ENCODE results near the gene IGF1R. TPM values are rescaled to one million over a fixed set of nuclear protein-coding genes. Genes with fewer than 3 reads are reported as not detected.

IGF1R gene
- total and polyA plus RNA-seq, 2 of the 13 experiments (the other 11 are each of a cell fraction or from before 2014, with no cell fraction given), result 15.9 to 18.4 TPM

DNA sequence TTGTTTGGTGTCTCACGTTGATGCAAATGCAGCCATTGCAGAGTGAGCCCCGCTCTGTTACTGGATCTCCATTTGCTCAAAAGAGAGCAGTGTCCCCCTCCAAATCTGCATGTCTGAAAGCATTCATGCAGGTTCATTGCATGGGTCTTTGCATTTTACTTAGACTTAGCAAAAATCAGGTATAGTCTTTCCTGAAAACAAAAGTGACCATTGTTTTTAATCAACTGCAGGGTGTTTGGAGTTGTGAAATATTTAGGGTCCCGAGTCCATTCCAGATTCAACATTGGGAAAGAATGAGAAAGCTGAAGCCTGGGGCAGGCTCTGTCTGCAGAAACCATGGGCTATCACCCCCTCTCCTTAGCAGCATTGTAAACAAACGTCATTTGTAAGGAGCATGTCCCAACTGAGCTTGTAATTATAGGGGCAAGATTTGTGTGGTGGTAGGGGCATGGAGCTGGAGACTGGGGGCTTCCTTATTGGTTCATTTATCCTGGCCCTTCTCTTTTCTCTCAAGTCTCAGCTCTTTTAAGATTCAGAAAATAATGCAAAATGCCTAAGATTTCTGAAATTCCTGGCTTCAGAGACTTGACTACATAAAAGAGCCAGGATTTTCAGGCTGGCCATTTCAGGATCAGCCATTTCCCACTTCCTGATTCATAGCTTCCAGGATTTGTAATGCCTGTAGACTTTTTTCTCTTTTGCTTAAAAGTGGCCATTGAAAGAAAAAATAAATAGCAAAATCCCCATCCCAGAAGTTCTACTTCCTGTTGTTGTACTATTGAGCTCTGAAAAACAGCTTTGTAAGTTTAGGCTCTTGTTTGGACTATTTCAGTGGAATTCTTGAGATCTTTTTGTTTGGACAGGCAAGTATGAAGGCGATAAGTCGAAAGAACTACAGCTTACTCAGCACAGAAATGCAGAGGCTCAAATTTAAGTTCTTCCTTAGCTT, 23.0 kb downstream of the IGF1R start (continued):
- TF ChIP-seq ZNF276 (CRISPR knock-in tag; IDR thresholded peaks at IDR 0.05; ENCODE audit: low read depth), result no peak
- TF ChIP-seq JUND (CRISPR knock-in tag; IDR thresholded peaks at IDR 0.05), result no peak
- no peak for TF ChIP-seq FOXP1 (IDR thresholded peaks at IDR 0.05)
- TF ChIP-seq FOXP1 (CRISPR knock-in tag; IDR thresholded peaks at IDR 0.05), result peak; percentile 68
- TF ChIP-seq ZMYM2 (CRISPR knock-in tag; IDR thresholded peaks at IDR 0.05), result no peak
- peak; percentile 79; the same call in 1 of the 2 replicates for TF ChIP-seq ZNF816 (CRISPR knock-in tag; IDR thresholded peaks at IDR 0.05; ENCODE audit: borderline replicate concordance)
- TF ChIP-seq SMC3 (IDR thresholded peaks at IDR 0.05; ENCODE audit: low read length), result peak; percentile 32; the same call in 1 of the 2 replicates
- TF ChIP-seq BORCS8-MEF2B (CRISPR knock-in tag; IDR thresholded peaks at IDR 0.05), result no peak
- TF ChIP-seq ZNF232 (CRISPR knock-in tag; IDR thresholded peaks at IDR 0.05; ENCODE audit: borderline replicate concordance), result peak; percentile 53; the same call in 1 of the 2 replicates
- TF ChIP-seq TP53 (CRISPR knock-in tag; conservative IDR thresholded peaks at IDR 0.05), result peak; percentile 79; the same call in 1 of the 2 replicates
- TF ChIP-seq ISL2 (CRISPR knock-in tag; IDR thresholded peaks at IDR 0.05), result peak; percentile 81
- TF ChIP-seq ZNF883 (CRISPR knock-in tag; IDR thresholded peaks at IDR 0.05; ENCODE audit: not compliant biosample characterization), result no peak
- TF ChIP-seq, protein P1, sequence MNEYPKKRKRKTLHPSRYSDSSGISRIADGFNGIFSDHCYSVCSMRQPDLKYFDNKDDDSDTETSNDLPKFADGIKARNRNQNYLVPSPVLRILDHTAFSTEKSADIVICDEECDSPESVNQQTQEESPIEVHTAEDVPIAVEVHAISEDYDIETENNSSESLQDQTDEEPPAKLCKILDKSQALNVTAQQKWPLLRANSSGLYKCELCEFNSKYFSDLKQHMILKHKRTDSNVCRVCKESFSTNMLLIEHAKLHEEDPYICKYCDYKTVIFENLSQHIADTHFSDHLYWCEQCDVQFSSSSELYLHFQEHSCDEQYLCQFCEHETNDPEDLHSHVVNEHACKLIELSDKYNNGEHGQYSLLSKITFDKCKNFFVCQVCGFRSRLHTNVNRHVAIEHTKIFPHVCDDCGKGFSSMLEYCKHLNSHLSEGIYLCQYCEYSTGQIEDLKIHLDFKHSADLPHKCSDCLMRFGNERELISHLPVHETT (CRISPR knock-in tag; conservative IDR thresholded peaks at IDR 0.05), result no peak
- peak; percentile 54 for TF ChIP-seq SKI (IDR thresholded peaks at IDR 0.05; ENCODE audit: partially characterized antibody)
- TF ChIP-seq, protein P2, sequence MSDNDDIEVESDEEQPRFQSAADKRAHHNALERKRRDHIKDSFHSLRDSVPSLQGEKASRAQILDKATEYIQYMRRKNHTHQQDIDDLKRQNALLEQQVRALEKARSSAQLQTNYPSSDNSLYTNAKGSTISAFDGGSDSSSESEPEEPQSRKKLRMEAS (IDR thresholded peaks at IDR 0.05), result peak; percentile 46
- no peak for TF ChIP-seq CHCHD3 (CRISPR knock-in tag; IDR thresholded peaks at IDR 0.05)
- TF ChIP-seq ZNF547 (CRISPR knock-in tag; IDR thresholded peaks at IDR 0.05), result no peak
- no peak for TF ChIP-seq ZNF607 (CRISPR knock-in tag; IDR thresholded peaks at IDR 0.05; ENCODE audit: borderline replicate concordance)
- no peak for TF ChIP-seq LRRFIP1 (CRISPR knock-in tag; conservative IDR thresholded peaks at IDR 0.05)
- no peak for TF ChIP-seq ZNF34 (CRISPR knock-in tag; IDR thresholded peaks at IDR 0.05; ENCODE audit: borderline replicate concordance)
- no peak for TF ChIP-seq KDM3A (CRISPR knock-in tag; IDR thresholded peaks at IDR 0.05; ENCODE audit: low read depth)
- 0 out of 2 replicates have a peak, but pooled peaks have one; percentile 10 for TF ChIP-seq KDM1A (CRISPR knock-in tag; IDR thresholded peaks at IDR 0.05)
- no peak for TF ChIP-seq YY1 (IDR thresholded peaks at IDR 0.05; ENCODE audit: insufficient read depth, insufficient replicate concordance, low read depth, low read length)
- TF ChIP-seq RARA (CRISPR knock-in tag; IDR thresholded peaks at IDR 0.05), result peak; percentile 63
